B cell (primary cell): Measurements from ENCODE around the gene EPHB1. TPM values are rescaled to one million over a fixed set of nuclear protein-coding genes. Genes with fewer than 3 reads are reported as not detected.

Source experiments
- ATAC-seq: fragments of 200-7000 bp; cut with Tn5 transposase; one replicate; pipeline ENCODE4 v1.10.0; 2021; ENCODE audit warnings: low read depth, mild to moderate bottlenecking, moderate number of reproducible peaks, moderate library complexity
- CTCF ChIA-PET: fragments of 350-600 bp; sonication (Branson Sonifier 250); formaldehyde crosslinking; loops from one replicate; lab custom pipeline; 2021; ENCODE audit warnings: antibody characterized with exemption, inconsistent platforms; lab: Charles Lee
- POLR2A ChIA-PET: fragments of 350-600 bp; sonication (Branson Sonifier 250); formaldehyde crosslinking; loops from one replicate; lab custom pipeline; 2021; ENCODE audit warnings: antibody characterized with exemption; lab: Charles Lee
- DNase-seq: peaks from one replicate; pipeline ENCODE4 v3.0.0; 2013
- H2AFZ ChIP-seq: 2 replicates; pipeline ENCODE4 v1.6.1; 2012; ENCODE audit warnings: mild to moderate bottlenecking, low read depth, low read length; ENCODE audit not compliant: insufficient read depth, poor library complexity, severe bottlenecking
- H3K27ac ChIP-seq, 2 donors: 1 replicate in 1 of 2; 2 replicates in 1 of 2; pipeline ENCODE4 v1.5.1; 2012 to 2013; ENCODE audit warnings: low read length in 2 of 2, mild to moderate bottlenecking in 2 of 2, moderate library complexity in 1 of 2
- H3K27me3 ChIP-seq, 4 experiments: fragments of 200-600 bp in 1 of 4; sonication (generic) in 1 of 4; replicated peaks in 1 of 4; 1 replicate in 2 of 4; 2 replicates in 2 of 4; pipeline versions ENCODE4 v1.6.1 to v1.7.0; 2013 to 2016; ENCODE audit warnings: low read length in 3 of 4, mild to moderate bottlenecking in 2 of 4, mixed read lengths in 1 of 4, moderate library complexity in 1 of 4; ENCODE audit not compliant: insufficient read depth in 4 of 4, control insufficient read depth in 3 of 4; ENCODE audit errors: control extremely low read depth in 1 of 4
- H3K36me3 ChIP-seq, 2 experiments: replicated peaks in 1 of 2; 1 replicate in 1 of 2; 2 replicates in 1 of 2; pipeline versions ENCODE4 v1.6.1 to v1.7.1; 2013; ENCODE audit warnings: low read length in 1 of 2; ENCODE audit not compliant: insufficient read depth in 2 of 2, control insufficient read depth in 1 of 2; ENCODE audit errors: control extremely low read depth in 1 of 2, extremely low read depth in 1 of 2
- H3K4me1 ChIP-seq, 2 donors: fragments of 200-600 bp in 1 of 2; sonication (generic) in 1 of 2; 1 replicate in 1 of 2; 2 replicates in 1 of 2; pipeline versions ENCODE4 v1.5.1 to v1.6.1; 2013 to 2017; ENCODE audit warnings: low read length in 2 of 2; ENCODE audit not compliant: control insufficient read depth in 2 of 2, insufficient read depth in 2 of 2
- H3K4me2 ChIP-seq: replicated peaks from 2 replicates; pipeline ENCODE3; 2012; ENCODE audit warnings: mild to moderate bottlenecking, low read depth, low read length; ENCODE audit not compliant: poor library complexity, severe bottlenecking
- H3K4me3 ChIP-seq, 5 experiments: fragments of 200-600 bp in 1 of 5; sonication (generic) in 1 of 5; 1 replicate in 3 of 5; 2 replicates in 2 of 5; pipeline versions ENCODE4 v1.5.1 to v1.7.0; 2011 to 2016; ENCODE audit warnings: low read length in 4 of 5, mild to moderate bottlenecking in 4 of 5, low read depth in 2 of 5, control low read depth in 1 of 5, moderate library complexity in 1 of 5; ENCODE audit not compliant: insufficient read depth in 1 of 5; ENCODE audit errors: control extremely low read depth in 1 of 5, extremely low read depth in 1 of 5
- H3K79me2 ChIP-seq: fragments of 200-600 bp; sonication (generic); one replicate; pipeline ENCODE4 v1.6.0; 2016; ENCODE audit warnings: low read length; ENCODE audit not compliant: control insufficient read depth, insufficient read depth
- H3K9ac ChIP-seq: fragments of 200-600 bp; sonication (generic); 2 replicates; pipeline ENCODE4 v1.6.1; 2017; ENCODE audit warnings: mild to moderate bottlenecking, low read length, moderate library complexity
- H3K9me3 ChIP-seq, 3 donors: one replicate each; pipeline versions ENCODE4 v1.6.1 to v1.7.1; 2013; ENCODE audit warnings: low read length in 2 of 3; ENCODE audit not compliant: control insufficient read depth in 2 of 3, insufficient read depth in 1 of 3; ENCODE audit errors: control extremely low read depth in 1 of 3
- H4K20me1 ChIP-seq: 2 replicates; pipeline ENCODE4 v1.6.0; 2012; ENCODE audit warnings: mild to moderate bottlenecking, low read length; ENCODE audit not compliant: insufficient read depth, control insufficient read depth, poor library complexity, severe bottlenecking
- H3K27ac Mint-ChIP-seq: one replicate; pipeline ENCODE4 v1.8.0; 2021; ENCODE audit warnings: mixed read lengths
- H3K27me3 Mint-ChIP-seq: one replicate; pipeline ENCODE4 v1.8.0; 2021; ENCODE audit warnings: mixed read lengths
- H3K4me1 Mint-ChIP-seq: one replicate; pipeline ENCODE4 v1.8.0; 2021; ENCODE audit warnings: mixed read lengths
- H3K4me3 Mint-ChIP-seq: one replicate; pipeline ENCODE4 v1.8.0; 2021; ENCODE audit warnings: mixed read lengths
- H3K9me3 Mint-ChIP-seq: one replicate; pipeline ENCODE4 v1.8.0; 2022; ENCODE audit warnings: mixed read lengths; ENCODE audit not compliant: insufficient read depth
- CTCF ChIP-seq: fragments of 200-600 bp; IDR thresholded peaks from one replicate; pipeline ENCODE4 v1.8.0; 2022; ENCODE audit warnings: antibody characterized with exemption, mild to moderate bottlenecking
- EZH2 ChIP-seq: IDR thresholded peaks from 2 replicates; pipeline ENCODE4 v1.6.1; 2012; ENCODE audit warnings: borderline replicate concordance, low read depth, mild to moderate bottlenecking, moderate library complexity, low read length; ENCODE audit not compliant: insufficient read depth, poor library complexity, severe bottlenecking
- WGBS: methylation state at CpG from one replicate; pipeline ENCODE4 v1.1.5; 2013; ENCODE audit warnings: missing lambda C conversion rate; ENCODE audit not compliant: insufficient coverage; 5-methylcytosine and 5-hydroxymethylcytosine counted together
- intact Hi-C: fragments of 100-400 bp; cut with micrococcal nuclease; formaldehyde crosslinking; loops from one replicate; pipeline ENCODE4 v1.10.0; 2022
- polyA plus RNA-seq: library from polyadenylated mRNA; depleted of rRNA; stranded (reverse); fragments of >200 nt; gene quantifications from 2 replicates; pipeline ENCODE4 v1.2.3, GENCODE V29; 2012
- total RNA-seq, 2 donors: library from RNA; stranded (reverse); fragments of 120-200 nt in 1 of 2; gene quantifications; 1 replicate in 1 of 2; 2 replicates in 1 of 2; pipeline versions ENCODE4 v1.2.3 to v1.2.4, GENCODE V29; 2013 to 2022

The EPHB1 gene
- total and polyA plus RNA-seq, 2 donors (not counting 1 experiment from before 2014, with no cell fraction given), result 0.01 TPM; not detected in 1

DNA sequence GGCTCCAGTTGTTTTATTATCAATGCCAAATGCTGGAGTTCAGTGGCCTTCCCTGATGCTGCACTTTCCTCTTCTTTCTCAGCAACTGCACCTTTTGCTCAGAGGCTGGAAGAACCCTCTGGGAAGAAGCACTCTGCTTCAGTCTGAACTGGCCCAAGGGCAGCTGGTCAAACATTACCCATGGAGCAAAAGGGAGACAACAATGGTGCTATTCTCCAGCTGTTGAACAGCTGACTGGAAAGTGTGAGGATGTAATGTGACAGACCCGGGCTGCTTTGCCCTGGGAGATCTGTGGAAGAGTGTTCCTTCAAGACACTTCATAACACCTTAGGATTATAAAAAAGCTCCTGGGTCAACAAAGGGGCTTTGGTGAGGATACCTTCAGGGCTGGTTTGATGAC, 84.9 kb downstream of the EPHB1 start:
- peaks cover 0 to 2% (median 0%) of the 10 kb centered on the region in 4 experiments for H3K27me3 ChIP-seq
- TF ChIP-seq CTCF (no peak), EZH2 (no peak)

DNA sequence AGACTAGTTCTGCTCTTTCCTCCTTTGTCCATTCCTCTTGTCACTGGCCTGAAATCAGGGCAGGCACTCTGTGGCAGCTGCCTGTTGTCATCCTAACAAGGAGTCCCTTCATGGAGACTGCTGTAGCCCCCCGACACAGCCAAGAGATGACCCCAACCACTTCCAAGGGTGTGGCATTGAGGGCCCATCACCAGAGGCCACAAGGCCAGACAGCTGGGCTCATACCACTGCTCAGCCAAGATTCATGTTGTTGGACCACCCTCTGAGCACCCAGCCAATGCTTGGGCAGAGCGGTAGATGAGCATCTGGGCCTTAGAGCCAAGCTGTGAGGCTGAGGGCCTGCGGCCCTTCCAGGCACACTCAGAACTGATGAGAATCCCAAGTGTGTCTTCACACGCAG, 85.4 kb downstream of the EPHB1 start:
- DNase-seq, result no peak
- Mint-ChIP-seq H3K4me1 (no peaks in the 10 kb centered on the region), H3K27me3 (peaks cover 10% of the 10 kb centered on the region), H3K27ac (no peak overlapping the region), H3K9me3 (no peaks in the 10 kb centered on the region), H3K4me3 (no peak overlapping the region)
- no peak for TF ChIP-seq CTCF
- no peak for TF ChIP-seq EZH2
- H3K4me1 ChIP-seq, result no peaks in the 10 kb centered on the region
- peaks cover 0 to 6% (median 0%) of the 10 kb centered on the region in 3 donors for H3K9me3 ChIP-seq
- no peak overlapping the region for H3K9ac ChIP-seq
- 99% methylated on average over 4 of the region's 4 CpGs for WGBS
- CTCF ChIA-PET, result no interaction called here
- no peak overlapping the region for H3K4me3 ChIP-seq
- H3K79me2 ChIP-seq, result no peaks in the 10 kb centered on the region
- no peaks in the 10 kb centered on the region for H4K20me1 ChIP-seq
- H3K27me3 ChIP-seq, result peaks cover 0 to 2% (median 0%) of the 10 kb centered on the region in 4 experiments
- intact Hi-C loops, result no loop called here
- H2AFZ ChIP-seq, result no peak overlapping the region
- ATAC-seq, result no peak
- no peak overlapping the region for H3K27ac ChIP-seq
- H3K4me2 ChIP-seq, result no peak overlapping the region
- H3K36me3 ChIP-seq, result no peaks in the 10 kb centered on the region
- POLR2A ChIA-PET, result no interaction called here

More for the DNA sequence above, 84.9 kb downstream of the EPHB1 start:
- Histone ChIP-seq H3K4me2 (no peak overlapping the region), H3K4me1 (no peaks in the 10 kb centered on the region), H3K9ac (no peak overlapping the region), H3K27ac (no peak overlapping the region), H4K20me1 (no peaks in the 10 kb centered on the region), H3K36me3 (no peaks in the 10 kb centered on the region), H3K79me2 (no peaks in the 10 kb centered on the region), H2AFZ (no peak overlapping the region), H3K9me3 (peaks cover 0 to 6% (median 0%) of the 10 kb centered on the region in 3 donors), H3K4me3 (no peak overlapping the region)
- ChIA-PET CTCF (no interaction called here), POLR2A (no interaction called here)
- Mint-ChIP-seq H3K9me3 (no peaks in the 10 kb centered on the region), H3K27ac (no peak overlapping the region), H3K4me3 (no peak overlapping the region), H3K27me3 (peaks cover 10% of the 10 kb centered on the region), H3K4me1 (no peaks in the 10 kb centered on the region)
- WGBS, result no CpG with 5 or more reads among the region's 1 CpG
- intact Hi-C loops, result no loop called here
- ATAC-seq (no peak), DNase-seq (no peak)
